GM20431 (cell line): Measurements from ENCODE around the gene F2RL2.

Experiments
- in situ Hi-C: fragments of 300-500 bp; cut with MseI, MboI; formaldehyde crosslinking; loops from one replicate; pipeline ENCODE4 v1.15.0; 2020; ENCODE audit warnings: low sequenced_read_pairs; ENCODE audit not compliant: unreplicated experiment

Gene F2RL2

DNA sequence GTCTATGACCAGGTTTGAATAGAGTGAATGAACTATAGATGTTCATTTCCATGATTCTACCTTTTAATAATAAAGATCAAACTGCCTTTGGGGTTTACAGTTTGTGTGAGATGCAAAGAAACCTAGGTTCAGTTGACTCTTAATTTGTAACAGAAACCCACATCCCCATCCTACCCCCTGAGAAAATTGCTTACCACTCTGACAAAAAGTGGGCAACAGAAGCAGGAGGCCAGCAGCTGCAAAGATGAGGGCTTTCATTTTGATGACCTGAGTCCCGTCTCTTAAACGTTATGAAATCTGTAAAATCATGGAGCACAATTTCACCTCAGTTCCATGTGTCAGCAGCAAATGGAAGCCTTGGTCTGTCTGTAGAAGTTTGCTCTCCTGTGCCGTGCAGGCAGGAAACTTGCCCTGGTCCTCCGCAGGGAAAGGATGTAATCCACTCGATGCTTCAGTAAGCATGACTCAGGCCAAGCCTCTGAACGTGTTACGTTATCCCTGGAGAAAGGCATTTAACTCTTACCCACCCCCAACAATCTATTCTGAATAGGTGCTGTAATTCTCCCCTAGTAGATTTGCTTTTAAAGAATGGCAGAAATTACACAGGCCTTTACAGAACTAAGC, at the start of gene F2RL2:
Gene F2RL2 (minus strand): TSS at position 431 of the 624 bp plus-strand sequence. CDS start 173 bp downstream, at position 258.
- in situ Hi-C loops = no loop called here

- in situ Hi-C loops = no loop called here
Observed at GRCh38 chr5:76672242-76672641, 49.0 kb upstream of the F2RL2 start.

- in situ Hi-C loops = no loop called here
Observed at GRCh38 chr5:76670508-76670907, 47.3 kb upstream of the F2RL2 start.

DNA sequence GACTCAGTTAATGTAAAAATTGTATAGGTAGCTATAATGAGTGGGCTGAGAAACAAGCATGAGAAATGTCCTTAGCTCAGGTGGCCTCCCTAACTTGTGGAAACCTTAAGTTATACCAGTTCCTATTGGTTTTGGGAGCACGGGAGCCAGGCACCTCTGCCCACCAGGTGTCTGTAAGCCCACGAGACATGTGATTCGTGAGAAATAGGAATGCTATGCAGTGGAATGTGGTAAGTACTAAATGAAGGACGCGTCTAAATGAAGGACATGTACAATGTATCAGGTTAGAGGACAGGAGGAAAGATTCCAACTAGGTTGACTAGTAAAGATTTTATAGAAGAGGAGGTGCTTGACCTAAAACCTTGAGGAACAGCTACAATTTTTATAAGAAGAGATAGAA, 46.0 kb upstream of the F2RL2 start:
- in situ Hi-C loops = no loop called here

DNA sequence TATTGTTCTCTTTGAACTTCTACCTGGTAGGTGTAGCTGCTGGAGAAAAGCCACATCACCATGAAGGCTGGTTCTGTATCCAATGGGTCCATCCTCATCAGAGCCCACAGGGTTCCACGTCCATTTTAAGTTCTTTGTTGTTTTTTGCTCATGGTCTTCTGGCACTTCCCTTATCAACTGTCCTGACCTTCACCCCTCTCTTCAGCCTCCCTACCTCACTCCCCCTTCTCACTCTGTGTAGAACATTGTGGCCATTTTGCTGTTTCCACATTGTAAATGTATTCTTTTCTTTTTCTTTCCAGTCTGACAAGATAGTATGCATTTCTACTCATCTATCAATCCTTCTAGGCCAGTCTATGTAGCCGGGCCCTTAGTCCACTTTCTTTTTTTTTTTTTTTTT, 44.3 kb upstream of the F2RL2 start:
- in situ Hi-C loops = no loop called here

DNA sequence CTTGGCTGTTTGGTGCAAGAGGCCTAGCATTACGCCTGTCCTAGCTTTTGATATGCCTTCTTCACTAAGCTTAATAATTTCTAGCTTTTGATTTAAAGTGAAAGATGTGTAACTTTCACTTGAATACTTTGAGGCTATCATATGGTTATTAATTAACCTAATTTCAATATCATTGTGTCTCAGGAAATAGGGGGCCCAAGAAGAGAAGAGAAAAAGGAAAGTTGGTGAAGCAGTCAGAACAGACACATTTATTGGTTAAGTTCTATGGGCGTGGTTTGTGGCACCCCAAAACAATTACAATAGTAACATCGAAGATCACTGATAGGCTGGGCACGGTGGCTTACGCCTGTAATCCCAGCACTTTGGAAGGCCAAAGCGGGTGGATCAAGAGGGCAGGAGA, 40.9 kb upstream of the F2RL2 start:
- in situ Hi-C loops = no loop called here

DNA sequence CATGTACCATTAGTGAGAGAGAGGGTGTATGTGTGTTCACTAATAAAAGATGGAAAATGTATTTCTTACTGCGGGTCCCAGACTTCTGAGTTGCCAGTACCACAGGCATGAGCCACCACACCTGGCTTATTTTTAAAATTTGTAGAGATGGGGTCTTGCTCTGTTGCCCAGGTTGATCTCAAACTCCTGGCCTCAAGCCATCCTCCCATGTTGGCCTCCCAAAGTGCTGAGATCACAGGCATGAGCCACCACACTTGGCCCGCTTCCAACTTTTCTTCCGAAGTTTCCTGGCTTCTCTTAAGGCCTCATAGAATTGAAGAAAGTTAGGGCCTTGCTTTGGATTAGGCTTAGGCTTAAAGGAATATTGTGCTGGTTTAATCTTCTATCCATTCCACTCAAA, 40.4 kb upstream of the F2RL2 start:
- in situ Hi-C loops = no loop called here

GRCh38 chr5:76662521-76662920, 39.3 kb upstream of the F2RL2 start:
- in situ Hi-C loops = no loop called here

DNA sequence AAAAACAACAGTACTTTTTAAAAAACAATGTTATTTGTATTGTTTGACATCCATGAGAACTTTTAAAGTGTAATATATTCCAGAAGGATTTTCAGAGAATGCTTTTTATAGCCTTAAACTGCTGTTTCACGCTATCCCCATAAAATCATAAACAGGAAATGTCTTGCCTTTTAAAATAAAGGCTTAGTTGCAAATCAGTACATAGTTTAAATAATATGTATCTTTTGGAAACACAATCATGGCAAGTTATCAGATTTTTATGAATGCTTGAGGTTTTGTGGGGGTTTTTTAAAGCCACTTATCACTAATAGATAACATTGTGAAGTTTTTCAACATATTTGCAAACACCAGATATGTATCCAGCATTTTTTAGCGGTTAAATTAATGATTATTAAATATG, 37.2 kb upstream of the F2RL2 start:
- in situ Hi-C loops = no loop called here

DNA sequence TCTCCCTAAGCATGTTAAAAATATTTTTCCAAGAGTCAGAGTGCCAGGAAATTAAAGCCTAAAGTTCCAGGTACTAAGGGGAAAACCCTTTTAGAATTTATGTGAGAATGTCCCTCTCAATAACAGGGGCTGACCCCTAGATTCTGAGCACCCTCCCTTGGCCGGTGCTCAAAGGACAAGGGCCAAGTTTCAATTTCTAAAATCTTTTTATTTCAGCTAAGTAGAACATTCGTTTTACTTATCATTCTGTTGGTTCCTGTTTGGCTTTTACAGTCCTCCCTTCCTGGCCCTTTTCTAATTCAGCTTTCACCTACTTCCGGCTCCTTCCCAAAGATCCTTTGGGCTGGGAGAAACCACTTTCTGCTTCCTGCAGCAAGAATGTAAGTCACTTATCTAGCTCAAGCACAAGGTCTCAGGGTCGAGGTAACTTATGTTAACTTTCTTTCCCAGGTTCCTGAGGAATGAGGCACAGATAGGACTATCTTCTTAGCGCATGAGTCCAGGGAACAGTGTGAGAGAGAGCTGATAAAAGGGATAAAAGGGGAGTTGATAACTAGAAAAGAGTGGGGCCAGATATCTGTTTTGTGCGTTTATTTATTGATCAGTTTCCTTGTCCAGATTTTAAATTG, 34.6 kb upstream of the F2RL2 start:
- in situ Hi-C loops = no loop called here

DNA sequence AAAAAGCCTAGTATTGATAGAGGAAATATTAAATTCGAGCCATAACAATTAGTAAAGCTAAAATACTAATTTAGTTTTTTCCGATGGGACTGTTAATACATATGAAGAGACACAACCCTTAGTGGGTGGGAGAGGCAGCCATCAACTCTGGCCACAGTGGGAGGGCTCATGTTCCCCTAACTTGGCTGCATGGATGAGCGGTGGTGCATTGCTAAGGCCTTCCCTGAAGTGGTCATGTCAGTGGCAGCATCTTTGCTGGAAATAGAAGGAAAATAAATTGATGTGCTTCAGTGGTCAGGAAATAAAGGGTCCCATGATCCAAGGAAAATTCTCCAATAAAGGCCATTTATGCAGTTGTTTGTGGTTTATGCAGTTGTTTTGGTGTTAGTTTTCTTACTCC, 33.9 kb upstream of the F2RL2 start:
- in situ Hi-C loops = no loop called here

GRCh38 chr5:76652809-76653414, 29.7 kb upstream of the F2RL2 start:
- in situ Hi-C loops = no loop called here

GRCh38 chr5:76649140-76649539, 25.9 kb upstream of the F2RL2 start:
- in situ Hi-C loops = no loop called here

- in situ Hi-C loops = no loop called here
Observed at GRCh38 chr5:76643371-76643770, 20.2 kb upstream of the F2RL2 start.

GRCh38 chr5:76642390-76643040, 19.3 kb upstream of the F2RL2 start:
- in situ Hi-C loops = no loop called here

DNA sequence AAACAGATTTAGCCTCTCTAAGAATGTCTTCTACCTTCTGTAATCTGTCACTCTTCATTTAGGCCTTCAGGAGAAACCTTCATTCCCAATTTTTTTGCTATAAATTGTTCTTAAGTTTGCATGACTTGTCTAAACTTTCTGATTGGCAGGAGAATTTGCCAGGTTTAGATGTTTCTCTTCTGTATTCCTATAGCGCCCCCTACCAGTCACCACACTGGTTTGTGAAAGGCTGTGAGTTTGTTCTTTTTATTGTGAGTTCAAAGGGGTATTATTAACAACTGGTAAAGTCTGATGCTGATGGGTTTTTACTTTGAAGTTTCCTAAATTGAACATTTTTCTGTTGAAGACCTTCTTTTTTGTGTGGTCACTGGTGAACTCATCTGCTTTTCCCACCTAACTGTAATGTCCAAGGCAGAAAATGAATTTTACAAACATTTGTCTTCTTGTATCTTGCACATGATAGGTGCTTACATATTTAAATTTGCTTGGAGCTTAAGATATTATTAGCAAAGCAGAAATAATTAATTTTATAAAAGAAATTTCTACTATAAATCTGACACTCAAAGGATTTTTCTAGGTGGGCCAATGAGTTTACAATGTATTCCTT, 18.4 kb upstream of the F2RL2 start:
- in situ Hi-C loops = no loop called here

DNA sequence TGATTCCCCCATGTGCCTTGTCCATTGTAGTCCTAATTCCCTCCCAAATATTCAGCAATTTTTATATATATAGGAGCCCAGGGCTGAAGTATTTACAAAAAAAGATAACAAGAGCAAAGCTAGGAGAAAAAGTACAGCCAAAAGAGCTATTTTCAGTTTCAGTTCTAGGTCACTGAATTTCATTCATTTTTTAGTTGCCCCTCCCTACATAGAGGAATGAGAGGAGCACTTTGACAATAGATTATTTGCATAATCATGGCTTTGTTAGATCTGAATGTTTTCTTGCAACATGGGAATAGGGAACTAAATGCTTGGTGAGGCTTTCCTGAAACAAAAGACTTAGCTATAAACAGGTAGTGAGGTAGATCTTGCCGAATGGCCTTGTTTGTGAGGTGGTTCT, 15.3 kb upstream of the F2RL2 start:
- in situ Hi-C loops = no loop called here

DNA sequence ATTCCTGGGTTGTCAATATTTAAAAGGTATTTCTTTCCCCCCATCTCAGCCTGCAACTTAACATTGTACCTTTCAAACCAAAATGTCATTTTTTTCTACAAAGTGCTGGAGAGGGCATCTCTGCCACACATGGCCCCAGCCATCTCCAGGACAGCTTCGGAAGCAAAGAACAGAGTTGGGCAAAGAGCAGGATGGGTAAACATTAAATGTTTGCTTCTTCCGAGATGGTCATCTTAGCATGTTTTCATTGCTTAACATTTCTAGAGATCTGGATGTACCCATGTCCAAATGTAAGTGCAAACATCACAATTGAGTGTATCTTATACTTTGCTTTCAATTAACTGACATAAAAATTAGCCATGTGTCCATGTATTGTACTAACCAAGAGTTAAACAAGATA, 14.3 kb upstream of the F2RL2 start:
- in situ Hi-C loops = no loop called here

DNA sequence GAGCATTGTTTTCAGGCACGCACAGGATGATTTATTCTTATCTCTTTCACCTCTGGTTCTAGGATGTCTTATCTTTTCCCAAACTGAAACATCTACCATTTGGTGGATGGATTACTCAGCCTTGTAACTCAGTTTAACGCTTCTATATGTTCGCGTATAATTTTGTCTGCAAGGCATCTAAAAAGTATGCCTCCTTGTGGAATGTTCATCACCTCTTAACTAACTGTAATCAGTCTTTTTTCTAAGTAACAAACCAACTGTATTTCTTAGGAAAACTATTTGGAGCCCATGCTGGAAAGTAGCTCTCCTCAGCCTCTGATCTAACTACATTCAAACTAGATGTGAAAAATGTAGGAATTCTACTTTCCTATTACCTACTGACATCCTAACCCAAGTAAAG, 11.5 kb upstream of the F2RL2 start:
- in situ Hi-C loops = no loop called here

GRCh38 chr5:76626738-76627137, 3.5 kb upstream of the F2RL2 start:
- in situ Hi-C loops = no loop called here
